D721Med (cell line): Measurements from ENCODE around the gene SH2D1B.
"Not testable (repeated sequence)": the region's sequence is repeated elsewhere in the genome, so short reads cannot be mapped to it uniquely, and the experiment has no call there.

ENCODE experiments used
- DNase-seq: peaks from one replicate; pipeline ENCODE4 v3.0.0; 2011; ENCODE audit warnings: low spot score; ENCODE audit not compliant: insufficient read length
- FAIRE-seq: peaks from 2 replicates; lab custom pipeline; 2011; peaks lifted over from hg19 to GRCh38; lab: Jason Lieb, UNC
- CTCF ChIP-seq: IDR thresholded peaks from 2 replicates; pipeline ENCODE4 v1.5.1; 2012; ENCODE audit warnings: mild to moderate bottlenecking, control low read depth; ENCODE audit not compliant: insufficient read depth; ENCODE audit errors: missing control alignments

Gene SH2D1B

GRCh38 chr1:162353078-162353477 lies 58.9 kb downstream of the SH2D1B start:
- no peak for FAIRE-seq
- TF ChIP-seq CTCF, result no peak
- DNase-seq, result no peak

GRCh38 chr1:162351874-162352273 lies 60.1 kb downstream of the SH2D1B start:
- FAIRE-seq, DNase-seq: not testable (repeated sequence)

- DNase-seq, result no peak
- no peak for TF ChIP-seq CTCF
- no peak for FAIRE-seq
Observed at GRCh38 chr1:162351246-162351842, 60.6 kb downstream of the SH2D1B start.

- no peak for DNase-seq
- no peak for TF ChIP-seq CTCF
- FAIRE-seq, result no peak
Observed at GRCh38 chr1:162349635-162350330, 62.2 kb downstream of the SH2D1B start.

GRCh38 chr1:162347281-162347680 lies 64.7 kb downstream of the SH2D1B start:
- no peak for TF ChIP-seq CTCF
- FAIRE-seq, result no peak

More at GRCh38 chr1:162347281-162347680, 64.7 kb downstream of the SH2D1B start:
- no peak for DNase-seq
